HUES6 (cell line): ENCODE data around the gene SLC66A2.

Experiments used
- H3K27ac ChIP-seq: 2 replicates; pipeline ENCODE4 v1.7.0; 2013; ENCODE audit warnings: low read depth, mild to moderate bottlenecking, low read length, inconsistent platforms
- H3K27me3 ChIP-seq: 2 replicates; pipeline ENCODE4 v1.6.1; 2013; ENCODE audit warnings: low read length; ENCODE audit not compliant: control insufficient read depth, insufficient read depth
- H3K36me3 ChIP-seq: 2 replicates; pipeline ENCODE4 v1.6.1; 2013; ENCODE audit warnings: low read length; ENCODE audit not compliant: control insufficient read depth, insufficient read depth
- H3K4me1 ChIP-seq: 2 replicates; pipeline ENCODE4 v1.6.1; 2013; ENCODE audit warnings: low read length; ENCODE audit not compliant: control insufficient read depth, insufficient read depth
- H3K4me3 ChIP-seq: 2 replicates; pipeline ENCODE4 v1.5.1; 2013; ENCODE audit warnings: low read depth, low read length
- H3K9ac ChIP-seq: one replicate; pipeline ENCODE4 v1.6.1; 2013; ENCODE audit warnings: mild to moderate bottlenecking, low read length
- H3K9me3 ChIP-seq: 2 replicates; pipeline ENCODE4 v1.6.1; 2013; ENCODE audit warnings: low read depth, low read length; ENCODE audit not compliant: control insufficient read depth, insufficient read depth

The SLC66A2 gene

GRCh38 chr18:79948719-79949411, 2.6 kb downstream of the SLC66A2 start:
- peaks cover 16% of the 10 kb centered on the region for H3K4me1 ChIP-seq
- no peak overlapping the region for H3K4me3 ChIP-seq
- peaks cover 35% of the 10 kb centered on the region for H3K27me3 ChIP-seq
- no peak overlapping the region for H3K27ac ChIP-seq
- H3K9ac ChIP-seq, result no peak overlapping the region
- H3K9me3 ChIP-seq, result no peaks in the 10 kb centered on the region
- H3K36me3 ChIP-seq, result no peaks in the 10 kb centered on the region

- Histone ChIP-seq H3K4me1 (peaks cover 13% of the 10 kb centered on the region), H3K27ac (no peak overlapping the region)
These were observed 3.4 kb downstream of the SLC66A2 start for GRCh38 chr18:79947881-79948610.

GRCh38 chr18:79947054-79947755, 4.2 kb downstream of the SLC66A2 start:
- H3K4me1 ChIP-seq, result peaks cover 13% of the 10 kb centered on the region; the same call in 1 of the 2 replicates
- H3K27ac ChIP-seq, result no peak overlapping the region
- H3K36me3 ChIP-seq, result no peaks in the 10 kb centered on the region

More at GRCh38 chr18:79947881-79948610, 3.4 kb downstream of the SLC66A2 start:
- no peaks in the 10 kb centered on the region for H3K9me3 ChIP-seq
- no peak overlapping the region for H3K9ac ChIP-seq
- H3K4me3 ChIP-seq, result no peak overlapping the region
- peaks cover 27% of the 10 kb centered on the region for H3K27me3 ChIP-seq
- H3K36me3 ChIP-seq, result no peaks in the 10 kb centered on the region

GRCh38 chr18:79945118-79946042, 6.1 kb downstream of the SLC66A2 start:
- H3K4me3 ChIP-seq, result no peak overlapping the region
- H3K9me3 ChIP-seq, result no peaks in the 10 kb centered on the region
- H3K36me3 ChIP-seq, result peaks cover 10% of the 10 kb centered on the region; the same call in 1 of the 2 replicates
- no peak overlapping the region for H3K27ac ChIP-seq
- H3K9ac ChIP-seq, result no peak overlapping the region
- peaks cover 9% of the 10 kb centered on the region for H3K27me3 ChIP-seq
- H3K4me1 ChIP-seq, result peaks cover 10% of the 10 kb centered on the region; the same call in 1 of the 2 replicates

More at GRCh38 chr18:79947054-79947755, 4.2 kb downstream of the SLC66A2 start:
- Histone ChIP-seq H3K4me3 (no peak overlapping the region), H3K9ac (no peak overlapping the region), H3K9me3 (no peaks in the 10 kb centered on the region), H3K27me3 (peaks cover 19% of the 10 kb centered on the region)

GRCh38 chr18:79944746-79945117, 6.7 kb downstream of the SLC66A2 start:
- Histone ChIP-seq H3K27me3 (peaks cover 3% of the 10 kb centered on the region), H3K4me1 (peaks cover 7% of the 10 kb centered on the region; the same call in 1 of the 2 replicates), H3K9ac (no peak overlapping the region), H3K4me3 (no peak overlapping the region), H3K27ac (no peak overlapping the region), H3K36me3 (peaks cover 10% of the 10 kb centered on the region; the same call in 1 of the 2 replicates), H3K9me3 (no peaks in the 10 kb centered on the region)

- Histone ChIP-seq H3K36me3 (peaks cover 10% of the 10 kb centered on the region; the same call in 1 of the 2 replicates), H3K9ac (no peak overlapping the region), H3K27me3 (no peaks in the 10 kb centered on the region; the same call in 1 of the 2 replicates), H3K9me3 (no peaks in the 10 kb centered on the region), H3K4me1 (peaks cover 7% of the 10 kb centered on the region; the same call in 1 of the 2 replicates), H3K27ac (no peak overlapping the region), H3K4me3 (no peak overlapping the region)
These were observed 7.2 kb downstream of the SLC66A2 start for GRCh38 chr18:79944126-79944731.

GRCh38 chr18:79943608-79944125, 7.8 kb downstream of the SLC66A2 start:
- Histone ChIP-seq H3K27ac (no peak overlapping the region), H3K9me3 (no peaks in the 10 kb centered on the region), H3K4me1 (peaks cover 7% of the 10 kb centered on the region; the same call in 1 of the 2 replicates), H3K9ac (no peak overlapping the region), H3K27me3 (no peaks in the 10 kb centered on the region), H3K4me3 (no peak overlapping the region), H3K36me3 (peaks cover 10% of the 10 kb centered on the region; the same call in 1 of the 2 replicates)

- H3K9ac ChIP-seq, result no peak overlapping the region
- H3K27ac ChIP-seq, result no peak overlapping the region
- no peaks in the 10 kb centered on the region for H3K9me3 ChIP-seq
- H3K4me1 ChIP-seq, result peaks cover 7% of the 10 kb centered on the region; the same call in 1 of the 2 replicates
- no peaks in the 10 kb centered on the region for H3K27me3 ChIP-seq
- no peak overlapping the region for H3K4me3 ChIP-seq
- peaks cover 10% of the 10 kb centered on the region; the same call in 1 of the 2 replicates for H3K36me3 ChIP-seq
These were observed 8.5 kb downstream of the SLC66A2 start for GRCh38 chr18:79942786-79943607.

- Histone ChIP-seq H3K27ac (no peak overlapping the region), H3K27me3 (no peaks in the 10 kb centered on the region), H3K4me3 (no peak overlapping the region), H3K4me1 (peaks cover 7% of the 10 kb centered on the region; the same call in 1 of the 2 replicates), H3K36me3 (peaks cover 10% of the 10 kb centered on the region; the same call in 1 of the 2 replicates), H3K9me3 (no peaks in the 10 kb centered on the region), H3K9ac (no peak overlapping the region)
These were observed 9.2 kb downstream of the SLC66A2 start for GRCh38 chr18:79942211-79942610.
